Measurements from ENCODE around the gene EDNRB. TPM values are rescaled to one million over a fixed set of nuclear protein-coding genes. Genes with fewer than 3 reads are reported as not detected.

EDNRB gene
- polyA plus RNA-seq, 1 of the 3 experiments (the other 2 are of a cell fraction) = not detected

DNA sequence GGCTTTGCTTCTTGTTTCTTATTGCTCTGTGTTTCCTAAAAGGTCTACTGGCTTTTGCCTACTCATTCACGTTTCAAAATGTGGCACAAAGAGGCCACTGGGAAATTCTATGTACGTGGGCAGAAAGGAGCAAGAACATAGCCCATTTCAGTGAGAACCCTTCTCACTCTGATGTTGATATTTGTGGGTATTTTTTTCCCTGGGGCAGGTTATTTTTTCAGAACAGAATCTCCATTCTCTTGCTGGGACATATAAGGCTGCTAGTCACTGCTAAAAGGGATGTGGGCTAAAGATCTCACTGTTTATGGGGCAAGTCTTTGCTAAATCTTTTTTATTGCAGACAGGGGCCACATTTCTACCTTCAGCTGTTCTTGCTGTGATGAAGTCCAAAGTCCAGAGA is 27.1 kb downstream of the EDNRB start:
- Histone ChIP-seq H3K4me2 (no peak overlapping the region), H3K36me3 (replicated peaks in 1 of 2; ENCODE audit: control insufficient read depth in 1 of 2, insufficient read depth in 2 of 2, low read length in 1 of 2) (no peaks in the 10 kb centered on the region), H4K20me1 (ENCODE audit: insufficient read depth) (no peaks in the 10 kb centered on the region), H3F3A (replicated peaks; ENCODE audit: insufficient read depth) (no peaks in the 10 kb centered on the region), H3K9ac (no peak overlapping the region), H2AFZ (ENCODE audit: low read depth) (no peak overlapping the region), H3K27ac (ENCODE audit: low read depth in 2 of 2, low read length in 1 of 2) (no peak overlapping the region), H3K79me2 (ENCODE audit: insufficient read depth) (no peaks in the 10 kb centered on the region), H3K9me3 (no peaks in the 10 kb centered on the region), H3K27me3 (ENCODE audit: insufficient read depth) (no peaks in the 10 kb centered on the region), H3K4me3 (ENCODE audit: low read depth in 2 of 2, low read length in 1 of 2) (no peak overlapping the region), H3K4me1 (ENCODE audit: control insufficient read depth in 1 of 2, insufficient read depth in 2 of 2, low read depth in 1 of 2, low read length in 1 of 2) (no peaks in the 10 kb centered on the region), H3K9me2 (no peaks in the 10 kb centered on the region)
- CTCF ChIA-PET = interaction anchor here (0.6 kb wide), 1 partner anchor 10 kb away, joined by 3 read pairs; no protein-coding TSS in a partner anchor
- POLR2A ChIA-PET = interaction anchor here (0.7 kb wide), 1 partner anchor 299 kb away, joined by 3 read pairs; no protein-coding TSS in a partner anchor
- TF ChIP-seq TEAD4 (IDR thresholded peaks at IDR 0.05; ENCODE audit: borderline replicate concordance, insufficient read depth) (no peak), SMC3 (IDR thresholded peaks at IDR 0.05; ENCODE audit: low read depth, low read length) (no peak), MEF2A (IDR thresholded peaks at IDR 0.05; ENCODE audit: borderline replicate concordance, low read depth) (no peak), CHD2 (IDR thresholded peaks at IDR 0.05; ENCODE audit: low read length, partially characterized antibody) (no peak), POLR2AphosphoS5 (IDR thresholded peaks at IDR 0.05; ENCODE audit: low read depth, low read length) (no peak), FOXM1 (IDR thresholded peaks at IDR 0.05; ENCODE audit: low read depth) (no peak), EZH2phosphoT487 (IDR thresholded peaks at IDR 0.05; ENCODE audit: borderline replicate concordance, low read depth) (no peak), FOSL2 (IDR thresholded peaks at IDR 0.05; ENCODE audit: borderline replicate concordance, low read depth) (no peak), TAF1 (IDR thresholded peaks at IDR 0.05; ENCODE audit: borderline replicate concordance, low read depth, low read length) (no peak)
- TF ChIP-seq, protein P1, sequence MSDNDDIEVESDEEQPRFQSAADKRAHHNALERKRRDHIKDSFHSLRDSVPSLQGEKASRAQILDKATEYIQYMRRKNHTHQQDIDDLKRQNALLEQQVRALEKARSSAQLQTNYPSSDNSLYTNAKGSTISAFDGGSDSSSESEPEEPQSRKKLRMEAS (IDR thresholded peaks at IDR 0.05; ENCODE audit: low read depth) = no peak
- TF ChIP-seq, protein P2, sequence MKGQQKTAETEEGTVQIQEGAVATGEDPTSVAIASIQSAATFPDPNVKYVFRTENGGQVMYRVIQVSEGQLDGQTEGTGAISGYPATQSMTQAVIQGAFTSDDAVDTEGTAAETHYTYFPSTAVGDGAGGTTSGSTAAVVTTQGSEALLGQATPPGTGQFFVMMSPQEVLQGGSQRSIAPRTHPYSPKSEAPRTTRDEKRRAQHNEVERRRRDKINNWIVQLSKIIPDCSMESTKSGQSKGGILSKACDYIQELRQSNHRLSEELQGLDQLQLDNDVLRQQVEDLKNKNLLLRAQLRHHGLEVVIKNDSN (IDR thresholded peaks at IDR 0.05; ENCODE audit: borderline replicate concordance, low read depth) = no peak
- TF ChIP-seq, protein P3, sequence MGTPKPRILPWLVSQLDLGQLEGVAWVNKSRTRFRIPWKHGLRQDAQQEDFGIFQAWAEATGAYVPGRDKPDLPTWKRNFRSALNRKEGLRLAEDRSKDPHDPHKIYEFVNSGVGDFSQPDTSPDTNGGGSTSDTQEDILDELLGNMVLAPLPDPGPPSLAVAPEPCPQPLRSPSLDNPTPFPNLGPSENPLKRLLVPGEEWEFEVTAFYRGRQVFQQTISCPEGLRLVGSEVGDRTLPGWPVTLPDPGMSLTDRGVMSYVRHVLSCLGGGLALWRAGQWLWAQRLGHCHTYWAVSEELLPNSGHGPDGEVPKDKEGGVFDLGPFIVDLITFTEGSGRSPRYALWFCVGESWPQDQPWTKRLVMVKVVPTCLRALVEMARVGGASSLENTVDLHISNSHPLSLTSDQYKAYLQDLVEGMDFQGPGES (IDR thresholded peaks at IDR 0.05; ENCODE audit: low read depth, low read length) = no peak
- DNase-seq = no peak
- 6% methylated on average over 2 of the region's 2 CpGs for WGBS (ENCODE audit: low lambda C conversion rate)

DNA sequence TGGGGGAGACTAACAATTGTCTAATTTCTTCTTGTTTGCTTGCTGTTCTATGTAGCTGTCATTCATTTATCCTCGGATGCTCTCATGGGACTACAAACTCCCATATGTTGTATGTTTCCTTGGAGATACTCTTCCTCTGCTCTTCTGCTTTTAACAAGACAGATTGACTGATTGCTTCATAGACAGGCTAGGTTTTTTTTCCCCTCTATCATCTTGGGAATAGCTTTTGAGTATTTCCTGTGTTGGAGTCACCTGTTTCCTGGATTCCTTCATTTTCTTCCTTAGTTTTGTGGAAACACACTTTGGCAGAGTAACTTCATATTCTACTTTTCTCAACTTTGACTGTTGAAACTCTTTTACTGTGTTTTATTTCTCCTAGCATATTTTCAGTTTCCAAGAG is 27.6 kb downstream of the EDNRB start:
- DNase-seq = no peak
- Histone ChIP-seq H3K36me3 (replicated peaks in 1 of 2; ENCODE audit: control insufficient read depth in 1 of 2, insufficient read depth in 2 of 2, low read length in 1 of 2) (no peaks in the 10 kb centered on the region), H3K9me3 (no peaks in the 10 kb centered on the region), H3K27ac (ENCODE audit: low read depth in 2 of 2, low read length in 1 of 2) (no peak overlapping the region), H3F3A (replicated peaks; ENCODE audit: insufficient read depth) (no peaks in the 10 kb centered on the region), H3K4me3 (ENCODE audit: low read depth in 2 of 2, low read length in 1 of 2) (no peak overlapping the region), H3K9me2 (no peaks in the 10 kb centered on the region), H3K79me2 (ENCODE audit: insufficient read depth) (no peaks in the 10 kb centered on the region), H4K20me1 (ENCODE audit: insufficient read depth) (no peaks in the 10 kb centered on the region), H3K4me1 (ENCODE audit: control insufficient read depth in 1 of 2, insufficient read depth in 2 of 2, low read depth in 1 of 2, low read length in 1 of 2) (no peaks in the 10 kb centered on the region), H3K9ac (no peak overlapping the region), H3K4me2 (no peak overlapping the region), H3K27me3 (ENCODE audit: insufficient read depth) (no peaks in the 10 kb centered on the region), H2AFZ (ENCODE audit: low read depth) (no peak overlapping the region)
- CTCF ChIA-PET = interaction anchor here (0.6 kb wide), 1 partner anchor 9 kb away, joined by 3 read pairs; no protein-coding TSS in a partner anchor
- TF ChIP-seq RAD21 (IDR thresholded peaks at IDR 0.05; ENCODE audit: low read length) (no peak), MXI1 (IDR thresholded peaks at IDR 0.05; ENCODE audit: low read depth, low read length) (no peak), JUND (IDR thresholded peaks at IDR 0.05) (no peak), FOXM1 (IDR thresholded peaks at IDR 0.05; ENCODE audit: low read depth) (no peak), TAF1 (IDR thresholded peaks at IDR 0.05; ENCODE audit: borderline replicate concordance, low read depth, low read length) (no peak), EZH2phosphoT487 (IDR thresholded peaks at IDR 0.05; ENCODE audit: borderline replicate concordance, low read depth) (no peak), NFIC (IDR thresholded peaks at IDR 0.05; ENCODE audit: borderline replicate concordance) (no peak)
- TF ChIP-seq, protein P4, sequence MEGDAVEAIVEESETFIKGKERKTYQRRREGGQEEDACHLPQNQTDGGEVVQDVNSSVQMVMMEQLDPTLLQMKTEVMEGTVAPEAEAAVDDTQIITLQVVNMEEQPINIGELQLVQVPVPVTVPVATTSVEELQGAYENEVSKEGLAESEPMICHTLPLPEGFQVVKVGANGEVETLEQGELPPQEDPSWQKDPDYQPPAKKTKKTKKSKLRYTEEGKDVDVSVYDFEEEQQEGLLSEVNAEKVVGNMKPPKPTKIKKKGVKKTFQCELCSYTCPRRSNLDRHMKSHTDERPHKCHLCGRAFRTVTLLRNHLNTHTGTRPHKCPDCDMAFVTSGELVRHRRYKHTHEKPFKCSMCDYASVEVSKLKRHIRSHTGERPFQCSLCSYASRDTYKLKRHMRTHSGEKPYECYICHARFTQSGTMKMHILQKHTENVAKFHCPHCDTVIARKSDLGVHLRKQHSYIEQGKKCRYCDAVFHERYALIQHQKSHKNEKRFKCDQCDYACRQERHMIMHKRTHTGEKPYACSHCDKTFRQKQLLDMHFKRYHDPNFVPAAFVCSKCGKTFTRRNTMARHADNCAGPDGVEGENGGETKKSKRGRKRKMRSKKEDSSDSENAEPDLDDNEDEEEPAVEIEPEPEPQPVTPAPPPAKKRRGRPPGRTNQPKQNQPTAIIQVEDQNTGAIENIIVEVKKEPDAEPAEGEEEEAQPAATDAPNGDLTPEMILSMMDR (IDR thresholded peaks at IDR 0.05) = no peak
- TF ChIP-seq, protein P3 (IDR thresholded peaks at IDR 0.05; ENCODE audit: low read depth, low read length) = no peak
- POLR2A ChIA-PET = no interaction called here
- WGBS (ENCODE audit: low lambda C conversion rate) = 7% methylated on average over 1 of the region's 1 CpG
